HEK293 (cell line): Measurements from ENCODE around the gene CDH1.

ENCODE experiments used
- CTCF ChIA-PET: fragments of 350-600 bp; formaldehyde crosslinking; extraction: SDS; loops from one replicate; lab custom pipeline; 2021; ENCODE audit warnings: antibody characterized with exemption; lab: Yijun Ruan, JAX
- POLR2A ChIA-PET: fragments of 300-600 bp; formaldehyde crosslinking; extraction: SDS; loops from one replicate; lab custom pipeline; 2020; ENCODE audit warnings: antibody characterized with exemption, inconsistent platforms; lab: Yijun Ruan, JAX
- H3K27ac ChIP-seq: fragments of 200-500 bp; sonication (Bioruptor generic); 2 replicates; pipeline ENCODE4 v1.5.1; 2014; ENCODE audit warnings: low read depth, low read length, control low read depth, inconsistent platforms; ENCODE audit errors: extremely low read depth
- H3K36me3 ChIP-seq, 2 experiments: fragments of 200-500 bp in 1 of 2; sonication (Bioruptor generic) in 1 of 2; 1 replicate in 1 of 2; 2 replicates in 1 of 2; pipeline ENCODE4 v1.5.1; 2014 to 2017; ENCODE audit warnings: inconsistent platforms in 2 of 2, low read length in 2 of 2; ENCODE audit not compliant: control insufficient read depth in 2 of 2, insufficient read depth in 1 of 2
- H3K4me1 ChIP-seq: fragments of 200-500 bp; sonication (Bioruptor generic); 2 replicates; pipeline ENCODE4 v1.5.1; 2014; ENCODE audit warnings: mild to moderate bottlenecking, low read length, inconsistent platforms; ENCODE audit not compliant: control insufficient read depth, insufficient read depth
- H3K4me3 ChIP-seq: 2 replicates; pipeline ENCODE4 v1.5.1; 2011; ENCODE audit warnings: low read depth, mild to moderate bottlenecking, control low read depth, low read length, moderate library complexity
- H3K9me3 ChIP-seq: fragments of 200-500 bp; sonication (Bioruptor generic); 2 replicates; pipeline ENCODE4 v1.5.1; 2014; ENCODE audit warnings: low read depth, low read length, inconsistent platforms; ENCODE audit not compliant: control insufficient read depth, insufficient read depth
- BCL11B ChIP-seq: fragments of 450-650 bp; formaldehyde crosslinking; IDR thresholded peaks from 2 replicates; pipeline ENCODE4 v1.5.1; 2016; ENCODE audit warnings: low read depth, missing biosample characterization, missing genetic modification characterization
- BCL6B ChIP-seq: fragments of 450-650 bp; formaldehyde crosslinking; IDR thresholded peaks from 2 replicates; pipeline ENCODE4 v1.5.1; 2017; ENCODE audit warnings: missing biosample characterization, missing genetic modification characterization
- KLF1 ChIP-seq: fragments of 450-650 bp; formaldehyde crosslinking; IDR thresholded peaks from 2 replicates; pipeline ENCODE4 v1.5.1; 2016; ENCODE audit warnings: missing biosample characterization, missing genetic modification characterization
- SCRT2 ChIP-seq: fragments of 450-650 bp; formaldehyde crosslinking; IDR thresholded peaks from 2 replicates; pipeline ENCODE4 v1.5.1; 2016; ENCODE audit warnings: missing biosample characterization, missing genetic modification characterization
- YY2 ChIP-seq: fragments of 450-650 bp; formaldehyde crosslinking; IDR thresholded peaks from 2 replicates; pipeline ENCODE4 v1.5.1; 2016; ENCODE audit warnings: missing biosample characterization, missing genetic modification characterization
- ZBTB7A ChIP-seq: fragments of 450-650 bp; formaldehyde crosslinking; IDR thresholded peaks from 2 replicates; pipeline ENCODE4 v1.5.1; 2016; ENCODE audit warnings: low read depth, missing biosample characterization, missing genetic modification characterization
- ZFP69B ChIP-seq: fragments of 450-650 bp; formaldehyde crosslinking; IDR thresholded peaks from 2 replicates; pipeline ENCODE4 v1.5.1; 2016; ENCODE audit warnings: missing biosample characterization, missing genetic modification characterization
- ZNF112 ChIP-seq: fragments of 450-650 bp; formaldehyde crosslinking; IDR thresholded peaks from 2 replicates; pipeline ENCODE4 v1.5.0; 2017; ENCODE audit warnings: missing biosample characterization, missing genetic modification characterization
- ZNF114 ChIP-seq: fragments of 450-650 bp; formaldehyde crosslinking; IDR thresholded peaks from 2 replicates; pipeline ENCODE4 v1.5.0; 2017; ENCODE audit warnings: missing biosample characterization, missing genetic modification characterization
- ZNF155 ChIP-seq: fragments of 450-650 bp; formaldehyde crosslinking; IDR thresholded peaks from 2 replicates; pipeline ENCODE4 v1.5.1; 2016; ENCODE audit warnings: missing biosample characterization, missing genetic modification characterization
- ZNF391 ChIP-seq: fragments of 450-650 bp; formaldehyde crosslinking; IDR thresholded peaks from 2 replicates; pipeline ENCODE4 v1.5.1; 2016; ENCODE audit warnings: low read depth, missing biosample characterization, missing genetic modification characterization, borderline replicate concordance
- ZNF510 ChIP-seq: fragments of 450-650 bp; formaldehyde crosslinking; IDR thresholded peaks from 2 replicates; pipeline ENCODE4 v1.5.1; 2018; ENCODE audit warnings: mild to moderate bottlenecking, missing genetic modification characterization, missing biosample characterization; ENCODE audit not compliant: insufficient replicate concordance
- ZNF513 ChIP-seq: fragments of 450-650 bp; IDR thresholded peaks from 2 replicates; pipeline ENCODE4 v1.5.1; 2018; ENCODE audit warnings: missing biosample characterization, missing genetic modification characterization
- ZNF629 ChIP-seq: fragments of 450-650 bp; formaldehyde crosslinking; IDR thresholded peaks from 2 replicates; pipeline ENCODE4 v1.5.1; 2017; ENCODE audit warnings: missing biosample characterization, missing genetic modification characterization
- ZNF645 ChIP-seq: fragments of 450-650 bp; formaldehyde crosslinking; IDR thresholded peaks from 2 replicates; pipeline ENCODE4; 2016; ENCODE audit warnings: missing biosample characterization, missing genetic modification characterization
- ZNF701 ChIP-seq: fragments of 450-650 bp; formaldehyde crosslinking; IDR thresholded peaks from 2 replicates; pipeline ENCODE4 v1.5.1; 2016; ENCODE audit warnings: missing biosample characterization, missing genetic modification characterization
- ZNF747 ChIP-seq: fragments of 450-650 bp; formaldehyde crosslinking; IDR thresholded peaks from 2 replicates; pipeline ENCODE4 v1.5.1; 2016; ENCODE audit warnings: missing biosample characterization, missing genetic modification characterization
- ZNF76 ChIP-seq: fragments of 450-650 bp; formaldehyde crosslinking; IDR thresholded peaks from 2 replicates; pipeline ENCODE4; 2016; ENCODE audit warnings: low read depth, missing biosample characterization, missing genetic modification characterization, borderline replicate concordance
- ZXDB ChIP-seq: fragments of 450-650 bp; formaldehyde crosslinking; IDR thresholded peaks from 2 replicates; pipeline ENCODE4 v1.5.1; 2016; ENCODE audit warnings: missing biosample characterization, missing genetic modification characterization
- TF ChIP-seq, protein P1 (sequence below): fragments of 450-650 bp; formaldehyde crosslinking; IDR thresholded peaks from 2 replicates; pipeline ENCODE4 v1.5.1; 2016; ENCODE audit warnings: missing biosample characterization, missing genetic modification characterization
- TF ChIP-seq, protein P2 (sequence below): fragments of 450-650 bp; IDR thresholded peaks from 2 replicates; pipeline ENCODE4 v1.5.1; 2018; ENCODE audit warnings: missing biosample characterization, mild to moderate bottlenecking, missing genetic modification characterization

CDH1 gene

DNA sequence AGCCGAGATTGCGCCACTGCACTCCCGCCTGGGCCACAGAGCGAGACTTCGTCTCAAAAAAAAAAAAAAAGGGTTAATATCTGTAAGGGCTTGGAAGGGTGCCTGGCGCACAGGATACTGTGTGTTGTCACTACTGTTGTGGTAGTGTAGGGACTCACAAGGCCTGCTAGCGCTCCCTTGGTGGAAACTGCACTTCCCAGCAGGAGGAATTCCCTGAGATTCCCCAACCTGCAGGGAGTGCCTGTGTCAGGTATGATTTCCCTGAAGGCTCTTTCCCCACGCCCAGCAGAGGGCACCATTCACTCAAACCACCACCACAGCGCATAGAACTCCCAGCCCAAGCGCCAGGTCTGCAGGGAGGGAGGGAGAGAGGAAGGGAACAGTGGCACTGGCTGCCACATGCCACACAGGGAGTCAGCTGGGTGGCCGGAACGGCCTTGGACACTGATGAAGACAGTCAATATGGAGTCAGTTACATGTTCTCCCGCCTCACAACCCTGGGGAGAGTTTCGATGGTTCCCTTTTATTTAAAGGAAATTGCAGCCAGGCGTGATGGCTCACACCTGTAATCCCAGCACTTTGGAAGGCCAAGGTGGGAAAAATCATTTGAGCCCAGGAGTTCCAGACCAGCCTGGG, 32.7 kb upstream of the CDH1 start (continued):
- 0 out of 2 replicates have a peak, but pooled peaks have one; percentile 10 for TF ChIP-seq SCRT2 (tag by site-specific recombination)
- TF ChIP-seq, all 188 proteins: peak for 14

DNA sequence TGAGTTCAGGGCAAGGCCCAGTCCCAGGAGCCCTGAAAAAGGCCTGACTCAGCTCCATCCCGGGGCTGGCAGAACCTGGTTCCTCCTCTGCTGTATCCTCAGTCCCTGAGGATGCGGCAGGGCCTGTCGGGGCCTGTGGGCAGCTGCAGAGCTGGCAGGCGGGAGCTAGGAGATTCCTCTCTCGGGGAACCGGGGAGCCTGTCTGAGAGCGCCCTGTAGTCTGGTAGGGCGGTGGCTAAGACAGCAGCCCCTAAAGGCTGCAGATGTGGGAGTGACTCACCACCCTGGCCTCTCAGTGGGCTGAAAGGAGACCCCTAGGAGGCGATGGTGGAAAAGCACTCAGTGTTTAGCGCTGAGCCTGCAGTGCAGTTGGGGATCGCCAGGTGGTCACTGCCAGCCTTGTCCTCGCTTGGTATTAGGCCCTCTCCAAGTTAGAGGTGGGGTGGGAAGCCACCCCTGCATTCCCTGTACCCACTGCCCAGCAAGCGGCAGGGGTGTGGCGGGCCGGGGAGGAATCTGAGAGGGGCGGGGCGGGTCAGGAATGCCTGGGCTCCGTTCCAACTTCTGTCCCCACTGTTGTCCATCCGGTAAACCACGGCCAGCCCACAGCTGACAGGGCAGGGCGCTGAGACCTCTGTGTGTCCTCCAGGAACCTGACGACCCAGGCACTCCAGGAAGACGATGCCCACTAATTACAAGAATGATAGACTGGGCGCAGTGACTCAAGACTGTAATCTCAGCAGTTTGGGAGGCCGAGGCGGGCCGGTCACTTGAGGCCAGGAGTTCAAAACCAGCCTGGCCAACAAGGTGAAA, 29.5 kb upstream of the CDH1 start:
- CTCF ChIA-PET = interaction anchor here (0.5 to 1.7 kb wide), 7 partner anchors 79 to 179 kb away, joined by 3 to 5 read pairs (median 4); no protein-coding TSS in a partner anchor
- TF ChIP-seq KLF1 (tag by site-specific recombination) = peak; percentile 47
- no peak for TF ChIP-seq SCRT2 (tag by site-specific recombination)
- H3K4me3 ChIP-seq = no peak overlapping the region
- no peak overlapping the region for H3K27ac ChIP-seq
- no peaks in the 10 kb centered on the region for H3K4me1 ChIP-seq
- no peaks in the 10 kb centered on the region for H3K9me3 ChIP-seq
- no peaks in the 10 kb centered on the region for H3K36me3 ChIP-seq
- POLR2A ChIA-PET = no interaction called here

- TF ChIP-seq ZBTB7A (tag by site-specific recombination) (no peak), ZFP69B (no peak), ZNF112 (no peak), ZNF645 (tag by site-specific recombination) (no peak), ZNF76 (tag by site-specific recombination) (no peak), ZNF629 (tag by site-specific recombination) (no peak), KLF1 (tag by site-specific recombination) (no peak), ZNF747 (tag by site-specific recombination) (no peak), ZNF155 (no peak), BCL11B (tag by site-specific recombination) (no peak), ZNF701 (tag by site-specific recombination) (no peak), ZNF510 (no peak), ZNF391 (no peak), ZNF114 (tag by site-specific recombination) (no peak), ZXDB (tag by site-specific recombination) (no peak), YY2 (tag by site-specific recombination) (no peak), ZNF513 (tag by site-specific recombination) (no peak), BCL6B (tag by site-specific recombination) (no peak)
- TF ChIP-seq, protein P1, sequence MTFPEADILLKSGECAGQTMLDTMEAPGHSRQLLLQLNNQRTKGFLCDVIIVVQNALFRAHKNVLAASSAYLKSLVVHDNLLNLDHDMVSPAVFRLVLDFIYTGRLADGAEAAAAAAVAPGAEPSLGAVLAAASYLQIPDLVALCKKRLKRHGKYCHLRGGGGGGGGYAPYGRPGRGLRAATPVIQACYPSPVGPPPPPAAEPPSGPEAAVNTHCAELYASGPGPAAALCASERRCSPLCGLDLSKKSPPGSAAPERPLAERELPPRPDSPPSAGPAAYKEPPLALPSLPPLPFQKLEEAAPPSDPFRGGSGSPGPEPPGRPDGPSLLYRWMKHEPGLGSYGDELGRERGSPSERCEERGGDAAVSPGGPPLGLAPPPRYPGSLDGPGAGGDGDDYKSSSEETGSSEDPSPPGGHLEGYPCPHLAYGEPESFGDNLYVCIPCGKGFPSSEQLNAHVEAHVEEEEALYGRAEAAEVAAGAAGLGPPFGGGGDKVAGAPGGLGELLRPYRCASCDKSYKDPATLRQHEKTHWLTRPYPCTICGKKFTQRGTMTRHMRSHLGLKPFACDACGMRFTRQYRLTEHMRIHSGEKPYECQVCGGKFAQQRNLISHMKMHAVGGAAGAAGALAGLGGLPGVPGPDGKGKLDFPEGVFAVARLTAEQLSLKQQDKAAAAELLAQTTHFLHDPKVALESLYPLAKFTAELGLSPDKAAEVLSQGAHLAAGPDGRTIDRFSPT (tag by site-specific recombination) = no peak
- TF ChIP-seq, protein P2, sequence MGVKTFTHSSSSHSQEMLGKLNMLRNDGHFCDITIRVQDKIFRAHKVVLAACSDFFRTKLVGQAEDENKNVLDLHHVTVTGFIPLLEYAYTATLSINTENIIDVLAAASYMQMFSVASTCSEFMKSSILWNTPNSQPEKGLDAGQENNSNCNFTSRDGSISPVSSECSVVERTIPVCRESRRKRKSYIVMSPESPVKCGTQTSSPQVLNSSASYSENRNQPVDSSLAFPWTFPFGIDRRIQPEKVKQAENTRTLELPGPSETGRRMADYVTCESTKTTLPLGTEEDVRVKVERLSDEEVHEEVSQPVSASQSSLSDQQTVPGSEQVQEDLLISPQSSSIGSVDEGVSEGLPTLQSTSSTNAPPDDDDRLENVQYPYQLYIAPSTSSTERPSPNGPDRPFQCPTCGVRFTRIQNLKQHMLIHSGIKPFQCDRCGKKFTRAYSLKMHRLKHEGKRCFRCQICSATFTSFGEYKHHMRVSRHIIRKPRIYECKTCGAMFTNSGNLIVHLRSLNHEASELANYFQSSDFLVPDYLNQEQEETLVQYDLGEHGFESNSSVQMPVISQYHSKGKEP (tag by site-specific recombination) = no peak
- Histone ChIP-seq H3K27ac (no peak overlapping the region), H3K4me1 (peaks cover 5% of the 10 kb centered on the region; the same call in 1 of the 2 replicates), H3K9me3 (no peaks in the 10 kb centered on the region), H3K36me3 (no peaks in the 10 kb centered on the region), H3K4me3 (no peak overlapping the region)
- CTCF ChIA-PET = no interaction called here
- POLR2A ChIA-PET = no interaction called here
Observed at GRCh38 chr16:68710211-68710610, 26.9 kb upstream of the CDH1 start.
